Gastrocnemius medialis (tissue), 4 donors: ENCODE measurements around the gene MICU2.

Experiments used
- CTCF ChIP-seq, 5 experiments: fragments of 450-650 bp in 3 of 5; fragments of 200-600 bp in 2 of 5; sonication (generic) in 2 of 5; IDR thresholded peaks in 4 of 5; conservative IDR thresholded peaks in 1 of 5; 1 replicate in 4 of 5; 2 replicates in 1 of 5; pipeline ENCODE4 v1.5.1; 2016 to 2019; ENCODE audit warnings: antibody characterized with exemption in 5 of 5, mild to moderate bottlenecking in 3 of 5, moderate library complexity in 3 of 5
- POLR2A ChIP-seq, 2 donors: fragments of 450-650 bp; IDR thresholded peaks; one replicate each; pipeline ENCODE4 v1.6.1; 2017; ENCODE audit warnings: antibody characterized with exemption in 2 of 2, mild to moderate bottlenecking in 2 of 2, moderate library complexity in 2 of 2

- TF ChIP-seq POLR2A (IDR thresholded peaks at IDR 0.05), result no peak
- no peak for TF ChIP-seq CTCF (IDR thresholded peaks at IDR 0.05 in 4 of 5, conservative IDR thresholded peaks at IDR 0.05 in 1 of 5)
Measured at GRCh38 chr13:21530656-21531055, 73.3 kb downstream of the MICU2 start.
